SJCRH30 (cell line): ENCODE results near the gene SPTBN1. TPM values are rescaled to one million over a fixed set of nuclear protein-coding genes. Genes with fewer than 3 reads are reported as not detected.

Source experiments
- DNase-seq, 2 experiments: peaks; one replicate each; pipeline ENCODE4 v3.0.0-alpha.2; 2015 to 2020
- H3K27ac ChIP-seq: fragments of 250-450 bp; sonication (Bioruptor Pico); 2 replicates; pipeline ENCODE4 v1.5.1; 2020; ENCODE audit warnings: mild to moderate bottlenecking, moderate library complexity
- H3K27me3 ChIP-seq: fragments of 250-450 bp; sonication (Bioruptor Pico); 2 replicates; pipeline ENCODE4 v1.5.1; 2020; ENCODE audit warnings: mild to moderate bottlenecking, moderate library complexity
- H3K36me3 ChIP-seq: fragments of 250-450 bp; sonication (Bioruptor Pico); 2 replicates; pipeline ENCODE4 v1.5.1; 2020; ENCODE audit warnings: mild to moderate bottlenecking, moderate library complexity
- H3K4me1 ChIP-seq: fragments of 250-450 bp; sonication (Bioruptor Pico); 2 replicates; pipeline ENCODE4 v1.5.1; 2020; ENCODE audit warnings: mild to moderate bottlenecking, moderate library complexity
- H3K4me3 ChIP-seq: fragments of 250-450 bp; sonication (Bioruptor Pico); 2 replicates; pipeline ENCODE4 v1.5.1; 2020; ENCODE audit warnings: mild to moderate bottlenecking, moderate library complexity
- H3K9me3 ChIP-seq: fragments of 250-450 bp; sonication (Bioruptor Pico); replicated peaks from 2 replicates; pipeline ENCODE4 v1.5.1; 2020; ENCODE audit warnings: mild to moderate bottlenecking, moderate library complexity
- total RNA-seq: library from RNA; depleted of rRNA; stranded (reverse); fragments of >200 nt; shearing (Covaris generic); gene quantifications from 2 replicates; pipeline ENCODE4 v1.2.3, GENCODE V29; 2014

The SPTBN1 gene
- total RNA-seq, 1 experiment from 2014 or later = 260 TPM

DNA sequence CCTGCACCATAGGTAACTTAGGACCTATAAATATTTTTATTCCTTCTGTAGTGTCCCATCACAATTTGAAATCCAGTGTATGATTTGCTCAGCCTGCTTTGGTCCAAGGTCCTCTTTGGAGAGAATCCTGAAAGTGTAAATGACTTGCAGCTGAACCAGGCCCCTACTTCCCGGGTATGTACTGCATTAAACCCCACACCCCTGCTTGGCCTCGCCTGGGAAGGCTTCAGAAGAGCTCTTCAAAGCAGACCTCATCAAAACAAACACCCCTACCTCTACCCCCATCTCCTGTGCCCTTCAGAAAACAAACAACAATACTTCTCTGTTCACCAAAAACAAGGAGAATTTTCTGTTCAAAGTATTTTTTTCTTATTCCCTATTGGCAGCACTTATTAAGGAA, 9.5 kb upstream of the SPTBN1 start:
- Histone ChIP-seq H3K9me3 (no peaks in the 10 kb centered on the region), H3K4me1 (no peaks in the 10 kb centered on the region), H3K27me3 (no peaks in the 10 kb centered on the region), H3K4me3 (no peak overlapping the region), H3K27ac (no peak overlapping the region), H3K36me3 (no peaks in the 10 kb centered on the region)
- DNase-seq = no peak

GRCh38 chr2:54454548-54455130, 1.5 kb upstream of the SPTBN1 start:
- no peaks in the 10 kb centered on the region for H3K27me3 ChIP-seq
- peak overlapping the region; percentile 80 for H3K4me3 ChIP-seq
- no peaks in the 10 kb centered on the region for H3K36me3 ChIP-seq
- H3K9me3 ChIP-seq = no peaks in the 10 kb centered on the region
- H3K27ac ChIP-seq = peak overlapping the region; percentile 97
- peak in 1 of 2 experiments; percentile 43 for DNase-seq
- peaks cover 13% of the 10 kb centered on the region for H3K4me1 ChIP-seq

DNA sequence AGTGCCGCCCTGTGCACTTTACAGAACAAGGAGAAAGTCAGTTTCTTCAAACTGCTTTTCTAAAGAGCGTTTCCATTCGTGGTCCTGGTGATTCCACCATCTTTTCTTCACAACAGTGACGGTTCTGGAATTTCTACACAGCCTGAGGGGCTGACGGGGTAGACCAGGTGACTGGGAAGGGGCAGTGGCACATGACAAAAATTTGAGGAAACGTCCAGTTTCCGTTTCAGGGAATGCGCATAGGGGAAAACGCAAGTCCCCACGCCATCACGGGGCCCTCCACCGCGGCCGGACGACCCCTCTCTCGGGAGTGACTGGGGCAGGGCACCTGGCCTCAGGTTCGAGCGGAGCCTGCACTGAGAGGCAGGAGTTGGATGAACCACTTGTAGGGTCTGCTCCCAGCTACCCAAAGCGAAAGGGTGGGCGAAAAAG, 980 bp upstream of the SPTBN1 start:
- H3K27ac ChIP-seq = peak overlapping the region; percentile 97
- H3K9me3 ChIP-seq = no peaks in the 10 kb centered on the region

GRCh38 chr2:54456362-54456611, 160 bp downstream of the SPTBN1 start:
- H3K27me3 ChIP-seq = no peaks in the 10 kb centered on the region

More for the DNA sequence above, 980 bp upstream of the SPTBN1 start:
- peaks cover 13% of the 10 kb centered on the region for H3K4me1 ChIP-seq
- peak overlapping the region; percentile 80 for H3K4me3 ChIP-seq
- H3K36me3 ChIP-seq = no peaks in the 10 kb centered on the region
- DNase-seq = peak; percentile 81 to 87
- H3K27me3 ChIP-seq = no peaks in the 10 kb centered on the region

DNA sequence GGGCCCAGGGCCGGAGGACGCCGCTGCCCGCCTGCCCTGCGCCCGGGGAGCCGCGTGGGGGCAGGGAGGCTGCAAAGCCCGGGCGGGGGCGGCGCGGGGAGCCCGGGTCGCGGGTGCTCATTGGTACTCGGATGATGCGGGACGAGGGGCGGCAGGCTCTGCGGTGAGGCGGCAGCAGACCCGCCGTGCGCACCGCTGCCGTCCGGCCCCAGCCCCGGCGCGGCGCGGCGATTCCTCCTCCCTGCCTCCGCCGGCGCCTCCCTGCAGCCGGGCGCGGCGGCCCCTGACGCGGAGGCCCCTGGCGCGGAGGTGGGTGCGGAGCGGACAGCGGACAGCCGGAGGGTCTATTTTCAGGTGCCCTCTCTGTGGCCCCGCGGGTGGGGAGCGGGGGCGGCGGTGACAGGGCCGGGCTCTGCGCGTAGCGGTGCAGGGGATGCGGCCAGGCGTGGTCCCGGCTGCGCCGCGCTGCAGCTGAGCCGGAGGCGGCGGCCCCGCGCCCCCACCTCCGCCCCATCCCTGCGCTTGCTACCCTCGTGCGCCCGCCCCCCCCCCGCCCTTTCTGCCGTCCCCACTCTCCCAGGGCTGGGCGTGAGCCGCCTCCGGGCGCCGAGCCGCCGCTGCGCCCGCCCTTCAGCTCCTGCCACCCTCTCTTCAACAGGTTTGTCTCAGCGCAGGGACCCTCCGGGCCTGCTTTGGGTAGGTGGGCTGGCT, 640 bp downstream of the SPTBN1 start:
- H3K36me3 ChIP-seq = peaks cover 6% of the 10 kb centered on the region
- no peaks in the 10 kb centered on the region for H3K27me3 ChIP-seq
- peak overlapping the region; percentile 80 for H3K4me3 ChIP-seq
- peak; percentile 57 to 76 for DNase-seq
- H3K27ac ChIP-seq = peak overlapping the region; percentile 97
- H3K9me3 ChIP-seq = no peaks in the 10 kb centered on the region
- peaks cover 13% of the 10 kb centered on the region for H3K4me1 ChIP-seq

More at GRCh38 chr2:54456362-54456611, 160 bp downstream of the SPTBN1 start:
- peak overlapping the region; percentile 80 for H3K4me3 ChIP-seq
- H3K9me3 ChIP-seq = no peaks in the 10 kb centered on the region
- peaks cover 3% of the 10 kb centered on the region for H3K36me3 ChIP-seq
- H3K27ac ChIP-seq = peak overlapping the region; percentile 97
- peaks cover 13% of the 10 kb centered on the region for H3K4me1 ChIP-seq
- no peak for DNase-seq

GRCh38 chr2:54457323-54458023, 1.3 kb downstream of the SPTBN1 start:
- peak overlapping the region; percentile 67 for H3K27ac ChIP-seq
- H3K4me3 ChIP-seq = peak overlapping the region; percentile 80
- peaks cover 9% of the 10 kb centered on the region for H3K36me3 ChIP-seq
- peak; percentile 85 to 88 for DNase-seq
- no peaks in the 10 kb centered on the region for H3K9me3 ChIP-seq
- no peaks in the 10 kb centered on the region for H3K27me3 ChIP-seq
- peaks cover 13% of the 10 kb centered on the region for H3K4me1 ChIP-seq

DNA sequence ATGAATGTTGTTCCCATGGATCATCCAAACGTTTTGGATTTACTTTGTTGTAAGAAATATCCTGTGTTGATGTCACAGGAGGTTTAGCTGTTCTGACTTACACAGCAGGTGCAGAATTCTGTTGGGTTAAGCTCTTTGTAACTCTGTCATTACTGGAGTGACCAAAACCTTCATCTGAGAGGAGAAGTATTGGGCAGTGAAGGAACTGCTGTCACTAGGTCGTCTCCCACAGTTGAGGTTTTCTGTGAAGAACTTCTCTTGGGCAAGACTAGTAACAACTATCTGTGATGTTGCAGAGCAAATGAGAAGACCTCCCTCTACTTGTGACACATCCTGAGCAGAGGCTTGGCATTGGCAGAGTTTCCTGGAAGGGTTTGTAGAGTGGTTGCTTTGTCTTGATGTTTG, 2.9 kb downstream of the SPTBN1 start:
- Histone ChIP-seq H3K27ac (no peak overlapping the region), H3K27me3 (no peaks in the 10 kb centered on the region), H3K36me3 (peaks cover 9% of the 10 kb centered on the region), H3K4me1 (peaks cover 10% of the 10 kb centered on the region), H3K4me3 (peak overlapping the region; percentile 80), H3K9me3 (no peaks in the 10 kb centered on the region)
- peak in 1 of 2 experiments; percentile 48 for DNase-seq

DNA sequence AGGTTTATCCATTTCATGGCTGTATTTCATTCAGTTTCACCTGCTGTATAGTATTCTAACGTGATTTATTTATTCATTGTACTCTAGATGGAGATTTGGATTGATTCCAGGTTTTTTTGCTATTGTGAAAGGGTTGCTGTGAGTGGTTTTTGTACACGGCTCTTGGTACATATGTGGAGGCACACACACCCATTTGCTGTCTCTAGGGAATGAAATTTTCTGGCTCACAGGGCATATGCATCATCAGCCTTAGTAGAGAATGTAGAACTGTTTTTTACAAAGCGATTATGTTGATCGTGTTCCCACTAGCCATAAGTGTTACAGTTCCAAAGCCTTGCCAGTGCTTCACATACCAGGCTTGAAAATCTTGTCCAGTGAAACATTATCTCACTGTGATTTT, 5.1 kb downstream of the SPTBN1 start:
- Histone ChIP-seq H3K36me3 (peaks cover 12% of the 10 kb centered on the region), H3K4me1 (peaks cover 9% of the 10 kb centered on the region), H3K27me3 (no peaks in the 10 kb centered on the region), H3K27ac (no peak overlapping the region), H3K4me3 (no peak overlapping the region), H3K9me3 (no peaks in the 10 kb centered on the region)
- DNase-seq = peak in 1 of 2 experiments; percentile 25

DNA sequence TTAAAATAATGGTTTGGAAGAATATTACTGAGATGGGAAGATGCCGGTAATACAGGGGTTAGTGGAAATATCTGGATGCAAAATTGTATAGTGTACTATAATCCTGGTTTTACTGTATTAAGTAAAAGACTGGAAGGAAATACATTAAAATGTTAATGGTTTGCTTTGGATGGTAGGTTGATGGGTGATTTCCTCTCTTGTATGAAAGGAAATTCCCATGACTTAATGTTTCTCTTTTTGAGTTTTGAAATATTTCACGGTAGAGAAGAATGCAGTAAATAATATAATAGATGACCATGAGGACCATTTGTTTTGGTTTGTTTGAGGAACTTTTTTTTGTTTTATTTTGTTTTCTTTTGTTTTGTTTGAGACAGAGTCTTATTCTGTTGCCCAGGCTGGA, 8.2 kb downstream of the SPTBN1 start:
- Histone ChIP-seq H3K27me3 (no peaks in the 10 kb centered on the region), H3K36me3 (peaks cover 17% of the 10 kb centered on the region), H3K4me1 (peaks cover 11% of the 10 kb centered on the region), H3K9me3 (no peaks in the 10 kb centered on the region), H3K4me3 (no peak overlapping the region), H3K27ac (no peak overlapping the region)
- no peak for DNase-seq

- peaks cover 19% of the 10 kb centered on the region for H3K4me1 ChIP-seq
- H3K9me3 ChIP-seq = no peaks in the 10 kb centered on the region
- H3K4me3 ChIP-seq = no peak overlapping the region
- H3K36me3 ChIP-seq = peaks cover 17% of the 10 kb centered on the region
- no peak overlapping the region for H3K27ac ChIP-seq
- no peak for DNase-seq
- no peaks in the 10 kb centered on the region for H3K27me3 ChIP-seq
Observed at GRCh38 chr2:54465143-54465542, 9.0 kb downstream of the SPTBN1 start.

DNA sequence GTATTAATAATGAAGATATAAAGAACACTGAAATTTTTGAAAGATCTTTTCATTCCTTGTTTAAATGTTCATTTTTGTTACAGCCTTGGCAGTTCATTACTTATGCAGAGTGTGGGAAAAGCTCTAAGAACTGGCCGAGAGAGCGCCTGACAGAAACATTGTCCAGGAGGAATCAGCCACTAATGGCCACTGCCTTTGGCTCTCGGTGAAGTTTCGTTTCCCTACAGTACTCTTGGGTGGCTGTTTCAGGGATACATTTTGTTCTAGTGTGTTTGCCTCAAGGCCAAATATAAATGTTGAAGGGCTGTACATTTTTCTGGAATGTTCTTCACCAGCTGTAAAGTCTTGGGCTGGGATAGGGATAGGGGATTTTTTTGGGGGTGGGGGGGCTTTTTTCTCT, 10.7 kb downstream of the SPTBN1 start:
- Histone ChIP-seq H3K9me3 (no peaks in the 10 kb centered on the region), H3K27me3 (no peaks in the 10 kb centered on the region), H3K36me3 (peaks cover 10% of the 10 kb centered on the region), H3K4me3 (no peak overlapping the region), H3K4me1 (peaks cover 33% of the 10 kb centered on the region), H3K27ac (no peak overlapping the region)
- DNase-seq = no peak

- Histone ChIP-seq H3K4me3 (no peak overlapping the region), H3K9me3 (no peaks in the 10 kb centered on the region), H3K27ac (no peak overlapping the region), H3K4me1 (peaks cover 50% of the 10 kb centered on the region), H3K36me3 (peaks cover 8% of the 10 kb centered on the region; the same call in 1 of the 2 replicates), H3K27me3 (no peaks in the 10 kb centered on the region)
- DNase-seq = no peak
Observed at GRCh38 chr2:54468673-54469072, 12.5 kb downstream of the SPTBN1 start.

GRCh38 chr2:54469484-54470053, 13.4 kb downstream of the SPTBN1 start:
- Histone ChIP-seq H3K4me1 (peaks cover 59% of the 10 kb centered on the region), H3K9me3 (no peaks in the 10 kb centered on the region), H3K36me3 (peaks cover 8% of the 10 kb centered on the region; the same call in 1 of the 2 replicates), H3K4me3 (no peak overlapping the region), H3K27ac (peak overlapping the region; percentile 66), H3K27me3 (no peaks in the 10 kb centered on the region)
- peak in 1 of 2 experiments; percentile 40 for DNase-seq

DNA sequence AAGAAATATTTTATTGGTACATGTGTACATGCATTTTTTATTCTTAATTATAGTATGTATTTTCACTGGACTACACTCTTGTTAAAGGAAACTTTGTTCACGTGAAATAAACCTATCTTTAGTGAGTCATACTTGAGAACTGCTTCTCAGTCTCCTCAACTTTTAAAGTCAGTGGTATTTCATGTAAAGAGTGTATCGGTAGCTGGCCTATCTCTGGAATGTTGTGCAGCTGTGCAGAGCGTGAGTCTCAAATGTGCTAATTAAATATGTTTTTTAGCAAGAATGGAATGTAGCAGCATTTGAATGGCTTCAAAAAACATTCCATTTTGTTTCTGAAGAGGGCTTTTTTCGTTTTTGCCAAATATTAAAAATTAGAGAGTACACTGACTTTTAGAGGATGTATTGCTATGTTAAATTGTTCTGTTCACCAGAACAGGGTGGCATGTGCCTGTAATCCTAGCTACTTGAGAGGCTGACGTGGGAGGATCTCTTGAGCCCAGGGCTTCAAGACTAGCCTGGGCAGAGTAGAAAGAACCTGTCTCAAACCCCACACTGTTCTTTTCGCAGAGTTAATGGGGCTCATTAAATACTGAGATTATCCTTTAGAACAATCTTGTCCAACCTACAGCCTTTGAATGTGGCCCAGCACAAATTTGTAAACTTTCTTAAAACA, 14.3 kb downstream of the SPTBN1 start:
- no peak overlapping the region; the same call in 1 of the 2 replicates for H3K4me3 ChIP-seq
- DNase-seq = peak; percentile 67 to 78
- H3K27me3 ChIP-seq = no peaks in the 10 kb centered on the region
- H3K36me3 ChIP-seq = peaks cover 8% of the 10 kb centered on the region; the same call in 1 of the 2 replicates
- H3K4me1 ChIP-seq = peaks cover 68% of the 10 kb centered on the region
- no peaks in the 10 kb centered on the region for H3K9me3 ChIP-seq
- peak overlapping the region; percentile 66 for H3K27ac ChIP-seq
